K562 (cell line): Measurements from ENCODE around the gene MAP3K14. TPM values are rescaled to one million over a fixed set of nuclear protein-coding genes. Genes with fewer than 3 reads are reported as not detected.
A peak's percentile ranks its signal among the peaks of the same experiment; 100 is the strongest.

ENCODE experiments used
- CBX2 ChIP-seq: fragments of 200-600 bp; sonication (generic); IDR thresholded peaks from one replicate; pipeline ENCODE4 v1.6.1; 2012; ENCODE audit warnings: mild to moderate bottlenecking, low read length, inconsistent platforms; ENCODE audit not compliant: insufficient read depth, poor library complexity, severe bottlenecking
- polyA plus RNA-seq, 8 experiments: library from polyadenylated mRNA; depleted of rRNA in 4 of 8; stranded (reverse) in 5 of 8; unstranded in 3 of 8; fragments of >200 nt; fragmentation: Nextera tagmentation in 2 of 8; fragmentation: Illumina TruSeq in 1 of 8; extraction: Ambion mirVana in 2 of 8; extraction: Trizol in 1 of 8; gene quantifications; 2 replicates each; pipeline versions ENCODE4 v1.2.1 to v1.2.3, GENCODE V29; 2011 to 2014; ENCODE audit warnings: inconsistent platforms in 1 of 8, missing spikeins in 1 of 8
- total RNA-seq, 7 experiments: library from RNA; depleted of rRNA in 6 of 7; stranded (reverse); fragments of >200 nt in 6 of 7; fragmentation: Illumina TruSeq in 2 of 7; extraction: Trizol in 2 of 7; gene quantifications; 2 replicates each; pipeline versions ENCODE4 v1.2.1 to v1.2.3, GENCODE V29; 2011 to 2021; ENCODE audit warnings: low replicate concordance in 1 of 7
- TF ChIP-seq, protein P1 (sequence below): fragments of 450-650 bp; IDR thresholded peaks from 2 replicates; pipeline ENCODE4 v1.6.1; 2017; ENCODE audit warnings: antibody characterized with exemption, mild to moderate bottlenecking
- TF ChIP-seq, protein P2 (sequence below): fragments of 450-650 bp; IDR thresholded peaks from 2 replicates; pipeline ENCODE4 v1.6.1; 2016; ENCODE audit warnings: mild to moderate bottlenecking, moderate library complexity

The MAP3K14 gene
- total and polyA plus RNA-seq, 9 of the 15 experiments (the other 6 are each of a cell fraction or from before 2014, with no cell fraction given), result 0.45 to 8.7 (median 3.2) TPM

DNA sequence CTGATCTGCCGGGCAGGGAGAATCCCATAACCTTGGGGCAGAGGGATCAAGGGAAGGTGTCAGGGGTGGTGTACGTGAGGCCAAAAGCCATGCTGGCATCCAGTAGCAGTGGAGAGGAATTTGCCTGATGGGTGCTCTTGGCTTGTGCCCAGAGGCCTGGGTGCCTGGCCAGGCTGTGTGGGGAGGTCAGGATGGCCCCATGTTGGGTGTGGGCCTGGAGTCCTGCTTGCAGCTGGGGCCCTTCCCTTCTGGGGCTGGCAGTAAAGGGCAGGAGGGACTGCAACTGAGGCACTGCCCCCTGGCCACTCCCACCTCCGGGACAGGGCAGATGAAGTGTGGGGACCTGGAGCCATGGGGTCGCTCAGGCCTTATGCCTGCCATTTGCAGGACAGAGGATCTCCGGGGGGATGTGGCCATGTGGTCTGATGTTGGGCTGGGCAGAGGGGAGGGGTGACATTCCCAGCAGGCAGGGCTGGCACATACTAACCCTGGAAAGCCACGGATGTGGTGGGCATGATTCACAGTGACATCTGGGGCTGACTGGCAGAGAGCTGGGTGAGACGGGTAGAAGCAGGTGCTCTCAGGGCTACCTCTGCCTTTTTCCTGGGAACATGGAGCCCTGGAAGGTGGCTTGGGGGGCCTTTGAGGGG, 91.6 kb downstream of the MAP3K14 start (continued):
- TF ChIP-seq, protein P1, sequence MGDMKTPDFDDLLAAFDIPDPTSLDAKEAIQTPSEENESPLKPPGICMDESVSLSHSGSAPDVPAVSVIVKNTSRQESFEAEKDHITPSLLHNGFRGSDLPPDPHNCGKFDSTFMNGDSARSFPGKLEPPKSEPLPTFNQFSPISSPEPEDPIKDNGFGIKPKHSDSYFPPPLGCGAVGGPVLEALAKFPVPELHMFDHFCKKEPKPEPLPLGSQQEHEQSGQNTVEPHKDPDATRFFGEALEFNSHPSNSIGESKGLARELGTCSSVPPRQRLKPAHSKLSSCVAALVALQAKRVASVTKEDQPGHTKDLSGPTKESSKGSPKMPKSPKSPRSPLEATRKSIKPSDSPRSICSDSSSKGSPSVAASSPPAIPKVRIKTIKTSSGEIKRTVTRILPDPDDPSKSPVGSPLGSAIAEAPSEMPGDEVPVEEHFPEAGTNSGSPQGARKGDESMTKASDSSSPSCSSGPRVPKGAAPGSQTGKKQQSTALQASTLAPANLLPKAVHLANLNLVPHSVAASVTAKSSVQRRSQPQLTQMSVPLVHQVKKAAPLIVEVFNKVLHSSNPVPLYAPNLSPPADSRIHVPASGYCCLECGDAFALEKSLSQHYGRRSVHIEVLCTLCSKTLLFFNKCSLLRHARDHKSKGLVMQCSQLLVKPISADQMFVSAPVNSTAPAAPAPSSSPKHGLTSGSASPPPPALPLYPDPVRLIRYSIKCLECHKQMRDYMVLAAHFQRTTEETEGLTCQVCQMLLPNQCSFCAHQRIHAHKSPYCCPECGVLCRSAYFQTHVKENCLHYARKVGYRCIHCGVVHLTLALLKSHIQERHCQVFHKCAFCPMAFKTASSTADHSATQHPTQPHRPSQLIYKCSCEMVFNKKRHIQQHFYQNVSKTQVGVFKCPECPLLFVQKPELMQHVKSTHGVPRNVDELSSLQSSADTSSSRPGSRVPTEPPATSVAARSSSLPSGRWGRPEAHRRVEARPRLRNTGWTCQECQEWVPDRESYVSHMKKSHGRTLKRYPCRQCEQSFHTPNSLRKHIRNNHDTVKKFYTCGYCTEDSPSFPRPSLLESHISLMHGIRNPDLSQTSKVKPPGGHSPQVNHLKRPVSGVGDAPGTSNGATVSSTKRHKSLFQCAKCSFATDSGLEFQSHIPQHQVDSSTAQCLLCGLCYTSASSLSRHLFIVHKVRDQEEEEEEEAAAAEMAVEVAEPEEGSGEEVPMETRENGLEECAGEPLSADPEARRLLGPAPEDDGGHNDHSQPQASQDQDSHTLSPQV, result peak; percentile 45; the same call in 1 of the 2 replicates
- TF ChIP-seq, protein P2, sequence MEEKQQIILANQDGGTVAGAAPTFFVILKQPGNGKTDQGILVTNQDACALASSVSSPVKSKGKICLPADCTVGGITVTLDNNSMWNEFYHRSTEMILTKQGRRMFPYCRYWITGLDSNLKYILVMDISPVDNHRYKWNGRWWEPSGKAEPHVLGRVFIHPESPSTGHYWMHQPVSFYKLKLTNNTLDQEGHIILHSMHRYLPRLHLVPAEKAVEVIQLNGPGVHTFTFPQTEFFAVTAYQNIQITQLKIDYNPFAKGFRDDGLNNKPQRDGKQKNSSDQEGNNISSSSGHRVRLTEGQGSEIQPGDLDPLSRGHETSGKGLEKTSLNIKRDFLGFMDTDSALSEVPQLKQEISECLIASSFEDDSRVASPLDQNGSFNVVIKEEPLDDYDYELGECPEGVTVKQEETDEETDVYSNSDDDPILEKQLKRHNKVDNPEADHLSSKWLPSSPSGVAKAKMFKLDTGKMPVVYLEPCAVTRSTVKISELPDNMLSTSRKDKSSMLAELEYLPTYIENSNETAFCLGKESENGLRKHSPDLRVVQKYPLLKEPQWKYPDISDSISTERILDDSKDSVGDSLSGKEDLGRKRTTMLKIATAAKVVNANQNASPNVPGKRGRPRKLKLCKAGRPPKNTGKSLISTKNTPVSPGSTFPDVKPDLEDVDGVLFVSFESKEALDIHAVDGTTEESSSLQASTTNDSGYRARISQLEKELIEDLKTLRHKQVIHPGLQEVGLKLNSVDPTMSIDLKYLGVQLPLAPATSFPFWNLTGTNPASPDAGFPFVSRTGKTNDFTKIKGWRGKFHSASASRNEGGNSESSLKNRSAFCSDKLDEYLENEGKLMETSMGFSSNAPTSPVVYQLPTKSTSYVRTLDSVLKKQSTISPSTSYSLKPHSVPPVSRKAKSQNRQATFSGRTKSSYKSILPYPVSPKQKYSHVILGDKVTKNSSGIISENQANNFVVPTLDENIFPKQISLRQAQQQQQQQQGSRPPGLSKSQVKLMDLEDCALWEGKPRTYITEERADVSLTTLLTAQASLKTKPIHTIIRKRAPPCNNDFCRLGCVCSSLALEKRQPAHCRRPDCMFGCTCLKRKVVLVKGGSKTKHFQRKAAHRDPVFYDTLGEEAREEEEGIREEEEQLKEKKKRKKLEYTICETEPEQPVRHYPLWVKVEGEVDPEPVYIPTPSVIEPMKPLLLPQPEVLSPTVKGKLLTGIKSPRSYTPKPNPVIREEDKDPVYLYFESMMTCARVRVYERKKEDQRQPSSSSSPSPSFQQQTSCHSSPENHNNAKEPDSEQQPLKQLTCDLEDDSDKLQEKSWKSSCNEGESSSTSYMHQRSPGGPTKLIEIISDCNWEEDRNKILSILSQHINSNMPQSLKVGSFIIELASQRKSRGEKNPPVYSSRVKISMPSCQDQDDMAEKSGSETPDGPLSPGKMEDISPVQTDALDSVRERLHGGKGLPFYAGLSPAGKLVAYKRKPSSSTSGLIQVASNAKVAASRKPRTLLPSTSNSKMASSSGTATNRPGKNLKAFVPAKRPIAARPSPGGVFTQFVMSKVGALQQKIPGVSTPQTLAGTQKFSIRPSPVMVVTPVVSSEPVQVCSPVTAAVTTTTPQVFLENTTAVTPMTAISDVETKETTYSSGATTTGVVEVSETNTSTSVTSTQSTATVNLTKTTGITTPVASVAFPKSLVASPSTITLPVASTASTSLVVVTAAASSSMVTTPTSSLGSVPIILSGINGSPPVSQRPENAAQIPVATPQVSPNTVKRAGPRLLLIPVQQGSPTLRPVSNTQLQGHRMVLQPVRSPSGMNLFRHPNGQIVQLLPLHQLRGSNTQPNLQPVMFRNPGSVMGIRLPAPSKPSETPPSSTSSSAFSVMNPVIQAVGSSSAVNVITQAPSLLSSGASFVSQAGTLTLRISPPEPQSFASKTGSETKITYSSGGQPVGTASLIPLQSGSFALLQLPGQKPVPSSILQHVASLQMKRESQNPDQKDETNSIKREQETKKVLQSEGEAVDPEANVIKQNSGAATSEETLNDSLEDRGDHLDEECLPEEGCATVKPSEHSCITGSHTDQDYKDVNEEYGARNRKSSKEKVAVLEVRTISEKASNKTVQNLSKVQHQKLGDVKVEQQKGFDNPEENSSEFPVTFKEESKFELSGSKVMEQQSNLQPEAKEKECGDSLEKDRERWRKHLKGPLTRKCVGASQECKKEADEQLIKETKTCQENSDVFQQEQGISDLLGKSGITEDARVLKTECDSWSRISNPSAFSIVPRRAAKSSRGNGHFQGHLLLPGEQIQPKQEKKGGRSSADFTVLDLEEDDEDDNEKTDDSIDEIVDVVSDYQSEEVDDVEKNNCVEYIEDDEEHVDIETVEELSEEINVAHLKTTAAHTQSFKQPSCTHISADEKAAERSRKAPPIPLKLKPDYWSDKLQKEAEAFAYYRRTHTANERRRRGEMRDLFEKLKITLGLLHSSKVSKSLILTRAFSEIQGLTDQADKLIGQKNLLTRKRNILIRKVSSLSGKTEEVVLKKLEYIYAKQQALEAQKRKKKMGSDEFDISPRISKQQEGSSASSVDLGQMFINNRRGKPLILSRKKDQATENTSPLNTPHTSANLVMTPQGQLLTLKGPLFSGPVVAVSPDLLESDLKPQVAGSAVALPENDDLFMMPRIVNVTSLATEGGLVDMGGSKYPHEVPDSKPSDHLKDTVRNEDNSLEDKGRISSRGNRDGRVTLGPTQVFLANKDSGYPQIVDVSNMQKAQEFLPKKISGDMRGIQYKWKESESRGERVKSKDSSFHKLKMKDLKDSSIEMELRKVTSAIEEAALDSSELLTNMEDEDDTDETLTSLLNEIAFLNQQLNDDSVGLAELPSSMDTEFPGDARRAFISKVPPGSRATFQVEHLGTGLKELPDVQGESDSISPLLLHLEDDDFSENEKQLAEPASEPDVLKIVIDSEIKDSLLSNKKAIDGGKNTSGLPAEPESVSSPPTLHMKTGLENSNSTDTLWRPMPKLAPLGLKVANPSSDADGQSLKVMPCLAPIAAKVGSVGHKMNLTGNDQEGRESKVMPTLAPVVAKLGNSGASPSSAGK, result no peak
- TF ChIP-seq CBX2, result no peak
